Globus pallidus (tissue), 1 donor: ENCODE data around the gene NCOR2.

Experiments used
- DNase-seq: peaks from one replicate; pipeline ENCODE4 v3.0.0-alpha.2; 2015; ENCODE audit warnings: low spot score

Gene NCOR2

DNA sequence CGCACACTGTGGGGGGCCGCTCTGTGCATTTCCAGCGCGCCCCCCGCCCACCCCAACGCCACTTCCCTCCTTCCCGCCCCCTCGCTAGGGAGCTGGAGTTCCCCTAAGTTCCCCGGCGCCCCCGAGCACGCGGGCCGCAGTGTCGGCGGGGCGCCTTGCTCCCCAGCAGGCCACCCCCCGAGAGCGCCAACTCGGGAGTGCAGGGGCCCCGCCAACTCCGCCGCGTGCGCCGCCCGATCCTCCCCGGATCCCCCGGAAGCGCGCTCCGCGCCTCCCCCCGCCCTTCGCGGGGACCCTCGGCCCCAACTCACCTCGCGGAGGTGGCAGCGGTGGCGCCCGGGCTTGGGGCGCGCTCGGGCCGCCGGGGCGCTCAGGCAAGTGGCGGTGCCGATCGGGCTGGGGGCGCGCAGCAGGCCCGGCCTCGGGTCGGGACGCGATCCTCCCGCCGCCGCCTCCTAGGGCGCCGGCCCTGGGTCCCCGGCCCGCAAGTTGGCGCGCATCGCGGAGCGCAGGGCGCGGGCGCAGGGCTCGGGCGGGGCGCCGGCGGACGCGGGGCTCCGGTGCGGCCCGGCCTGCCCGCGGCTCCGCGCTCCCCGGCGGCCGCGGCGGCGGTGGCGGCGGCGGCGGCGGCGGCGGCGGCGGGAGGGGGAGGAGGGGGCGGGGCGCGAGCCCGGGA is at the start of gene NCOR2:
NCOR2 (minus strand) TSS at position 616 of the 676 bp plus-strand sequence. CDS start 72,361 bp downstream, outside the sequence.
- peak; percentile 30 for DNase-seq

DNA sequence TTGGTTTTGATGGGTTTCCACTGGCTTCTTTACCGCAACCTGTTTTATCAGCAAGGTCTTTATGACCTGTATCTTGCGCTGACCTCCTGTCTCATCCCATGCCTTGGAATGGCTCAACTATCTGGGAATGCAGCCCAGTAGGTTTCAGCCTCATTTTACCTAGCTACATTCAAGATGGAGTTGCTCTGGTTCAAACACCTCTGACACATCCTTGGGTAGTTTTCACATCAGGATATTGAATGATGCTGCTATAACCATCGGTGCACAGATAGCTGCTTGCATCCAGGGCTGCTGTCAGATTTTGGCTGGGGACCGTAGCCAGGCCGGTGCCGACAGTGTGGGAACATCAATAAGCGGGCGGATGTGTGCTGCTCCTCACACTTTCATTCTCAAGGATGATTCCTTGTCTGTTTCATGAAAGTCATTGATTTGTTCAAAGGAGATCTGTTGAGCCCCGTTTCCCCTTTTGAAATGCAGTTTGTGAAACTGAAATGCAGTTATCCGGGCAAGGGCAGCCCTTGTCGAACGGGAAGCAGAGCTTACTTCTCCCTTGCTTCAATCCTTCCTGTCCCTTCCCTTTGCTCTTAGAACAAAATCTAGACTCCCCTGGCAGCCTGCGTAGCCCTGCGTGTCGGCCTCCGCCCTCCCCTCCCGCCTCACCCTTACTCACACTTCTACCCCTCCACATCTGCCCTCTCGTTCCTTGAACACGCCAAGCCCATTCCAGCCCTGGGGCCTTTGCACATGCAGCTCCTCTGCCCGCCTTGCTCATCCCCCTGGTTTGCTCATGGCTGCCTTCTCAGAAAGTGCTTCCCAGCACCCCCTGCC is 49.2 kb upstream of the NCOR2 start:
- no peak for DNase-seq

DNA sequence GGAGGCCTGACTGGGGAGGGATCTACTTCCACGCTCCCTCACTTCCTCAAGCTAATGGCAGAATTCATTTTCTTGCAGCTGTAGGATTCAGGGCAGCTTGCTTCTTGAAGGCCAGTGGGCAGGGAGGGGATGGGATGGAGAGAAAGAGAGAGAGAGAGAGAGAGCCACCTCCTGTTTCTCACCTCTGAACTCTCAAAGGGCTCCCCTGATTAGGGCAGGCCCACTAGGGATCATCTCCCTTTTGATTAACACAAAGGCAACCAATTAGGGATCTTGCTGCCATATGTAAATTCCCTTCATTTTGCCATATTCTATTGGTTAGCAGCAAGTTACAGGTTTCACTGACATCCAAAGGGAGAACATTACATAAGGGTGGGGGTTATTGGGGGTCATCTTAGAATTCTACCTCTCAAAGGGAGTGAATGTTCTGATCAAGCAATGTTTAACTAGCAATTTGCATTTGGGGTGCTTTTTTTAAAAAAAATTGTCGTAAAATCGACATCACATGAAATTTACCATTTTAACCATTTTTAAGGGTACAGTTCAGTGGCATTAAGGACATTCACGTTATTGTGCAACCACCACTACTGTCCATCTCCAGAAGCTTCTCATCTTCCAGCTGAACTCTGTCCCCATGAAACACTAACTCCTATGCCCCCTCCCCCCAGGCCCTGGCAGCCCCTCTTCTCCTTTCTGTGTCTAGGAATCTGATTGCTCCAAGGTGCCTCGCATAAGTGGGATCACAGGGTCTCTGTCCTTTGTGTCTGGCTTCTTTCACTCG is 47.3 kb upstream of the NCOR2 start:
- DNase-seq: no peak

DNA sequence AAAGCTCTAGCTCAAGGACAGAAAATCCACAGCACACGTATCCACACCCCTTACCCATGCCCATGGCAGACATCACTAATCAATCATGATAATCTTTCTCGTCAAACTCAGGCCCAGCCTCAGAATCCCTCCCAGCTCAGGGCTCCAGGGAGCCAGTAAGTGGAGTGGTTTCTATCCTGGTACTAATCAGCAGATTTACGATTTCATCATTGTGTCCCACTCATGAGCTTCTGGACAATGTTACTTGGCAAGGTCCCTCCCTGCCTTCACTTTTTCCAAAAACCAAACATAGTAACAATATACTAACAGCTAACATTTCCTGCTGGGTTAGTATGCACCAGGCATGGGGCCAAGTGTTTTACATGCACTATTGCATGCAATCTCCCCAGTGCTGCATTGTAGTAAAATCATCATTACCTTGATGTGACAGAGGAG is 45.8 kb upstream of the NCOR2 start:
- DNase-seq: no peak

DNA sequence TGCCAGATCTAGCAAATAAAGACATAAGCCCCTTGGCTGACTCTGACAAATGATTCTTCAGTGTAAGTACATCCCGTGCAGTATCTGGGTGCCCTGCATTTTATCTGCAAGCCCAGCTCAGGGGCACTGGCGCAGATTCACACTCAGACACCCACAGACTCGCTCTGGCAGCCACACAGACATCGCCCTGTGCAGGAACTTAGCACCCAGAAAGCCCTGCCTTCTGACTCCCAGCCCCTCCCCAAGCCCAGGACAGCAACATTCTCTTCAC is 44.9 kb upstream of the NCOR2 start:
- DNase-seq: no peak

DNA sequence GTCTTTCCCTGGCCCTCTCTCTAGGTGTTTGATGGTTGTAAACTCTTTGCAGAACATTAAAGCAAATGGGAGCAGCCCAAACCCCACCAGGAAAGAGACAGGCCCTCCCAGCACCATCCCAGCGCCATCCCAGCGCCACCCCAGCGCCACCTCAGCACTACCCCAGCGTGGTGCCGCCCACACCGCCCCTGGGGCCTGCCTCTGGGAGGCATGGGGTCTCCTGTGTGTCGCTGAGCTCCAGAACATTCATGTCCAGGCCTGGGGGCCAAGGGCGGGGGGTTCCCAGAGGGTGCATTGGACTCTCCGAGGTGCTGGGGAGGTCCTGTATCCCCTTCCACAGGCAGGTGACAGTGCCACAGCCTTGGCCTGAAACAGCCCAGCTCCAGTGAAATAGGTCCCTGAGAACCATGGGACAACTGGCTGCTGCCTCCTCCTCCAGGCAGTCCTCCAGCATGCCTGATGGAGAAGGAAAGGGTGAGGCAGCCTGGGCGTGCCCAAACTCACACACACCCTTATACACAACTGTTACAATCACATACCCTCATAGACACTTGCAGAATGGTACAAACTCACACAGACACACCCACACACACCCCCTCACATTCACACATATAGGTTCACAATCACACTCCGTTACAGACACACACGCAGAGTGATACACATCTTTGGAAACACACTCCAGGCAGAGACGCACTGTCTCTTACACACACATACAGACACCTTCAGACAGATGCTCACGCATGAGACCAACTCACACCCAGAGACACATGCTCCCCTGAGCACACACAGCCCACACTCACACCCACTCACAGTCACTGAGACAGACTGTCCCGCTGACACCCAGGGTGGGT is 44.4 kb upstream of the NCOR2 start:
- DNase-seq: no peak

DNA sequence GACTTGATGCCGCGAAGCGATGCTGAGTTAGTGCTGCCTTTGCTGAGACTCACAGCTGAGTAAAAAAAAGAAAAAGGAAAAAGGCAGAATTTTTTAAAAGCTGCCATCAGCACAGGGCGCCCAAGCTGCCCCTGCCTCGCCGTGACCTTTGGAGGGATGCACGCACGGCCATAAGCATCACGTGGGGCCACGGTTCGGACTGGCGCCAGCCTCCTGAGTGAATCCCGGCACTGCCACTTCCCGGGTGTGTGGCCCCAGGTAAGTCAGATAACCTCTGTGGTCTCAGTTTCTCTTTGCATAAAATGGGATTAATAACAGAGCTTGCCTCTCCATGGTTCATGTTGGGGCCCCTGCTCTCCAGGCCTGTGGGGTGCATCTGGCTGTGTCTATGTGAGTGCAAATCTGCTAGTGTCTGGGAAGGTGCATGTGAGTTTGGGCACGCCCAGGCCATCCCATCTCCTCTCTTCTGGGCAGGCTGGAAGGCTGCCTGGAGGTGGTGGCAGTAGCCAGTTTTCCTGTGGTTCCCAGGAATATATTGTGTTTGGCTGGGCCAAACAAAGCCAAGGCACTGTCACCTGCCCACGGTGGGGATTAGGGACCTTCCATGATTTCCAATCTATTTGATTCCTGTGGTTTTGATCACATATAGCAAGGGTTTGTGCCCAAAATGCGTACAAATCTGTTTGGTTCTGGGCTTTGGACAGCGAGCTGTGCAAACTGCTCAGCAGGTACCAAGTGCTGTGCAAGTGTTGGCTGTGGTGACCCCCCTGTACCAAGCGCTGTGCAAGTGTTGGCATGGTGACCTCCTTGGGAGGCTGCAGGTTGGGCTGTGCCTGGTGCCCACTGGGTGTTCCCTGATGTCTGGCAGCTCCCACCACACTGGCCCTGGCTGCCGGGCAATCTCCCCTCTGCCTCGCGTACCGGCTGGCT is 43.5 kb upstream of the NCOR2 start:
- no peak for DNase-seq

DNA sequence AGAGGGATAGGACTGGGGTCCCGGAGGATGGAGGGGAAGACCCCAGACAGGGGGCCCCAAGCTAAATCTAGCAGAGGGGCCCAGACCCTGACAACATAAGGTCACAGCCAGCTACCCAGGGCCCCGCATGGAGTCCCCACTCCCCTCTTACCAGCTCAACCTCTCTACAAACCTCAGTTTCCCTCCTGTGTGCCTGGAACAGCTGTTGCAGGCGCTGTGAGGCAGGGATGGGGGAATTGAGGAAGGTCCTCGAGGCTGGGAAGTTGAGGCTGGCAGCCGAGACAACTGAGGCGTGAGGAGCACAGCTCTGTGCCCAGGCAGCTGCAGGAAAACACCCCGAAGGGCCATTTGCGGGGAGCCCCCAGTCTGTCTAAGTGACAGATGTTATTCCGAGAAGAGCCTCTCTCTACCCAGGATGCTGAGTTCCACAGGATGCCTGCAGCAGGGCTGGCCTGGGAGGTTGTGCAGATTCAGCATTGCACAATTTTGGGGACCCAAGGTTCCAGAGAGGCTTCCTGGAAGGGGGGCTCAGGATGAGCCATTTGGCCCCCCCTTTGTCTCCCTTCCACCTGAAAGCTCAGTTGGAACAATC is 42.7 kb upstream of the NCOR2 start:
- DNase-seq: no peak

DNA sequence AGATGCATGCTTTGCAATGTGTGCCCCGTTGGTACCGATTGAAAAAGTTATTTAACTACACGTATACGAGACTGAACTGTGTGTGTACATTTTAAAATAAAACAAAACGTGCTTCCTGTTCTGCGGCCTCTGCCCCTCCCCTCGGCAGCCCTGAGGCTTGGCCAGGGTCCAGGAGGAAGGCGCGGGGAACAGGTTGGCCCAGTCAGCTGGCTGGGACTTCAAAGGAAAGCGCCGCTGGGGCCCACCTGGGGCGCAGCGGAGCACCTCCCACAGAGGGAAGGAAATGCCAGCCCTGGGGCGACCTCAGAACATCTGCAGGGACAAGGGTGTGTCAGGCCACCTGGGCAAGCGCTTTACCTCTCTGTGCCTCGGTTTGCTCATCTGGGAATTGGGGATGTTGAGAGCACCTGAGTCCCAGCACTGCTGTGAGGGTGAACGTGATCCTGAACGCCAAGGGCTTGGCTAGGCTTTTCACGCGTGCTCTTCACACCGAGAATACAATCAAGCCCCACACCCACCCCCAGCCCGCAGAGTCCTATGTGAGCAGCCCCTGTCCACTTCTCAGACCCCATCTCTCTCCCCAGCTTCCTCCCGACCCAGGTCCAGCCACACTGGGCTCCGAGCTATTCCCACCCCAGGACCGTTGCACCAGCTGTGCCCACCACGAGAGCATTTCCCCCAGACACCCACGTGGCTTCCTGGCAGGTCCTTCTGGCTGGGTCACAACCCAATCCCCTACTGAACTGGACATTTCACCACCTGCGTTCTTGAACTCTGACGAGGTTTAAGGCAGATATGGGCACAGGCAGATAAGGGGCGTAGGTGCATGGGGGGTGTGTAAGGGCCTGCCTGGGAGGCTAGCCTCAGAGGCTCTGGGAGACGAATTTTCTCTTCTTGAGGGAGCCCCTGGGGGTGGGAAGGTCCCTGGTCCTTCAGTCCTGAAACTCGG is 41.9 kb upstream of the NCOR2 start:
- DNase-seq: no peak

DNA sequence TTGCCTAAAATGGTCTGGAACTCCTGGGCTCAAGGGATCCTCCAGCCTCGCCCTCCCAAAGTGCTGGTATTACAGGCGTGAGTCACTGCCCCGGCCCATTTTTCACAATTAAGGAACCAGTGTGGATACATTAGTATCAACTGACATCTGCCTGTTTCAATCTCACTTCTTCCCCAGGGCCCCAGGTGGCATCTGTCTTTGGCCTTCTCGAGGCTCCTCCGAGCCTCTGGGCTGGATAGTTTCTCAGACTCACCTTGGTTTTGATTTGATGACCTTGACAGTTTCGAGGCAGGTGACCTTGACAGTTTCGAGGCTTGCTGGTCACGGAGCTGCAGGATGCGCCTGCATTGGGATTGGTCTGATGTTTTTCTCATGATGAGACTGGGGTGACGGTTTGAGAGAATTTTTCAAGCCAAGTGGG is 41.0 kb upstream of the NCOR2 start:
- no peak for DNase-seq

DNA sequence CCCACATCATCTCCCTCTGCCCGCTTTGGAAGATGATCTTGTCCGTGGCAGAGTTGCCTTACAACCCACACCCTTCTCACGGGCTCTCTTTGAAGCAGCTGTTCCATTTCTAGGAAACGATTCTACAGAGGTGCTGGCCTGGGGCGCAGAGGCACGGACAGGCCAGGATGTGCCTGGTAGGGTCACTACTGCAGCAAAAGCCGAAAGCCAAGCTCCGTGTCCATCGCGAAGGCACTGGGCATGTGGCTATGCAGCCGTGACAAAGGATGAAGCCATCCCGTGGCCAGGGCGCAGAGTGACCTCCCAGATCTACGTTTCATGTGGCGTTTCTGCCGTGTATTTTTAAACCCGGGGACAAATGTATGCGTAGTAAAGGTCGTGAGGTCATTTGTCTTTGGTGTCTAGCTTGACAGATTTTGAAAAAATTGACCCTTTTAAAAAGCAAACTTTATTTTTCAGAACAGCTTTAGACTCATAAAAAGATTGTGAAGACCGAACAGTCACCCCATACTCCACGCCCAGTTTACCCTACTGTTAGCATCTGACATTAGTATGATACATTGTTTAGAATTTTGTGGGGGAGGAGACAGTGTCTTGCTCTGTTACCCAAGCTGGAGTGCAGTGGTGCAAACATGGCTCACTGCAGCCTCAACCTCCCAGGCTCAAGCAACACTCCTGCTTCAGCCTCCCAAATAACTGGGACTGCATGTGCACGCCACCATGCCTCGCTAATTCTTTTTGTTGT is 40.4 kb upstream of the NCOR2 start:
- DNase-seq: no peak

DNA sequence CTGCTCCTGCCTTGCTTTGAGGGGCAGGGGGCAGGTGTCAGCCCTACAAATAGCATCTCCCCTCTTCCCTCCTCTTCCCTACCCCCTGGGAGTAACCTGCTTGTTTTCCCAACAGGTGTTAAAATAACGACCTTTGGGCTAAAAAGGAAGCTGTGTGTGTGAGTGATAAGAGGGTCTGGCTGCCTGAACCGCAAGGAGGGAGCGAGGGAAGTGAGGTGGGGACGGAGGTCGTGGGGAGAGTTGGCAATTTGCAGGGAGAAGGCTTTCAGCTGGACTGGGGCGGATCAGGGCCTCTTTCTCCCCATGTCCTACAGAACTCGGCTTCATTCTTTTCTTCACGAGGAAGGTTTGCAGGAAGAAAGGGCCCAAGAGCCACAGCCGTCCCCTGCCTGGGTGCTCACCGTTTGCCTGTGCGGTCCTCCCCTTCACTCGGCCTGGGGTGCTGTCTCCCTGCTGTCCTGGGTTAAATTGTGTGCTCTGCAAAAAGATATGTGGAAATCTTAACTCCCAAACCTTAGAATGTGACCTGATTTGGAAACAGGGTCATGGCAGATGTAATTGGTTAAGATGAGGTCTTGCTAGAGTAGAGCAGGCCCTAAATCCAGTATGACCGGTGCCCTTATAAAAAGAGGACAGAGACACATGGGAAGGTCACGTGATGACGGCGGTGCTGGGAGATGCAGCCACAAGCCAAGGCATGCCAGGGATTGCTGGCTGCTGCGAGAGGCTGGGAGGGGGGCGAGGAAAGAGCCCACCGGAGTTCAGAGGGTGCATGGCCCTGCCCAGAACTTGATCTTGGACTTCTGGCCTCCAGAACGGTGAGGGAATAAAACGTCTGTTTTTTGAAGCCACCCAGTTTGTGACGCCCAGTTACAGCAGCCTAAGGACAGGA is 38.7 kb upstream of the NCOR2 start:
- DNase-seq: no peak

DNA sequence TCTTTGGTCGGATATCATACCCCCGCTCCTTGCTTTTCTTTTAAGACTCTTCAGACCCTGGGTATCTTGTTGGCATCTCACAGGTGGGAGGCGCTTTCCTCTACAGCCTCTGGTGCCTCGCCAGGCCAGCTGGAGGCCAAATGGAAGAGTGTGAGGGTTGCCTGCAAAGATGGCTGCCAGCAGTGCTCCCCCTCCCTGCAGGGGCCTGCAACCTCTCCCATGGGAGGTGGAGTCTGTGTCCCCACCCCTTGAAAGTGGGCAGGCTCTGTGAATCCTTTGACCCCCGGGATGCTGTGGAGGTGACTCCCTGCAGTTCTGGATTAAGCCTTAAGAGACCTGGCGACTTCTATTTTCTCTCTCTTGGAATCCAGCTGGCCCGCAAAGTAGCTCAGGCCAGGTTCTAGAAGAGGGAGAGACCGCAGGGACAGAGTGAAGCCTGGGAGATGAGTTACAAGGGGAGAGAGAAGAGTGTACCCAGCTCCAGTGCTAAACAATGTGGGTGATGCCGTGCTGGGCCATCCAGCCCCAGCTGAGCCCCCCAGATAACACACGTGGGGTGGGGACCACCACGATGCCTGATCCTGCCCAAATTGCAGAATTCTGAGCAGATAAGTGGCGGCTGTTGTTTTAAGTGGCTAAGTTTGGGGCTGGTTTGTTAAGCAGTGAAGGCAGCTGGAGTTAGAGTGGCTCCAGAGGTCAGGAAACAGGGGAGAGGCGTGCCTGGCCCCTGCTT is 37.9 kb upstream of the NCOR2 start:
- no peak for DNase-seq

DNA sequence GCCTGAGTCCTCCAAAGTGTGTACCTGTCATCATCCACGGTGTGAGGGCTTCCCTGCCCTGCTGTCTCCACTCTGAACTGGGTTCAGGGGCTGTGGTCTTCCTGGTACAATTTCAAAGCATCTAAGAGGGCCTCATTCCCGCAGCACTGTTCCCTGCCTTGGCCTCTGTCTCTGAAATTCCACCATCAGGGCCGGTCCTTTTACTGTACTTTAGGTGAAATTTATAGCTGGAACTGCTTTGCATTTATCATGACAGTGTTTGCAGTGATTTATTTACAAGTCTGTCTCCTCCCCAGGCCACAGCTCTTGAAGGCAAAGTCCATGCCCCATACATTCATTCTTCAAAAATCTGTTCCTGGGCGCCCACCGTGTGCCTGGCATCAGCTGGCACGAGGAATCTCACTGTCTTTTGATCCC is 36.9 kb upstream of the NCOR2 start:
- DNase-seq: no peak

DNA sequence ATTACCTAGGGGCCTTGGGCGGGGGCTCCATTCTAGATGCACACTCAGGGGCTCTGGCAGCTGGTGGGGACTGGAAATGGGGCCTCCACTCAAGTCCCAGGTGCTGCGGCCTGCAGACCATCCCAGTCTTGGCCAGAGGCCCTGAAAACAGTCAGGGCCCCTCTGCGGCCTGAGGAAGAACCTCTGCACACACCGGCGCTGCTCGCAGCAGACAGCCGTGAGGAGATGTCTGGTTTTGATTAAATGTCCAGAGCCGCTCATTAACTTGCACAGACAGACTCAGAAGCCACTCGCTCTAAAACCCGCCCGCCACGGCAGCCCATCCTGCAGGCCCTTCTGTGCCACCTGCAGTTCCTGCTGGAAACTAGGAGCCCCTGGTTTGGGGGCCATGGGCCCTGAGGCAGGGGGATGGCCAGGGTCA is 36.4 kb upstream of the NCOR2 start:
- no peak for DNase-seq

DNA sequence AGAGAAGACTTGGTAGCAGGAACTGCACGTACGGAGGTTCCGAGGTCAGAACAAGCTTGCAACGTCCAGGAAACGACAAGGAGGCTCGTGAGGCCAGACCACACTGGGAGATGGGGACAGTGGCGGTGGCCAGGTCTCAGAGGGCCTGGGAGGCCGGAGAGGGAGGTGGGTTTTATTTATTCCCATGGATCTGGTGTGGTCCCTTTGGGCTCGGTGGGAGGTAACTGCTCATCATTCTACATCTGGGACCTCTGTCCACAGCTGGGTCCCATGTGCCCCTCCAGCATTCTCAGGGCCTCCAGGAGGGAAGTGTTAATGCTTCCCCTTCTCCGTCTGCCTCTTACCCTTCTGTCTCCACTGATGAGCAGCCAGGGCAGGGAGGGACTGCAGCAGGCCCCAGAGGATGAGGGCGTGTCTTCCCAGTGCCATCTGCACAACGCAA is 35.7 kb upstream of the NCOR2 start:
- no peak for DNase-seq

DNA sequence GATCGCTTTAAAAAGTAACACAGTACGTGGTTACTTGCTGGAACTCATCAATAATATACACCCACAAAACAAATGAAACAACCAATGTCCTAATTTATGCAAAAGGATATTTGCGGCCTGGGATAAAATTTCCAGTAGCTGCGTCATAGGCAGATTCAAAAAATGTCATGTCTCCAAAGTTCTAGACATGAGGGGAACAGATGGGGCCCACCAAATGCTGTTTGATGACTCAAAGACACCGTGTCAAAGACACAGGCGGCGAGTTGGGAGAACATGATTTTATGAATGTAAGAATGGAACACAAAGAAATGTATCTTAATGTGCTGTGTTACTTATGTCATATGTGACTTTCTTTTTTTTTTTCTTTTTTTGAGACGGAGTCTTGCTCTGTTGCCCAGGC is 34.3 kb upstream of the NCOR2 start:
- DNase-seq: no peak
